LNCAP (cell line): ENCODE results near the gene DCC.

Experiments
- CTCF ChIP-seq: fragments of 450-650 bp; IDR thresholded peaks from 2 replicates; pipeline ENCODE4 v1.5.1; 2017; ENCODE audit warnings: mild to moderate bottlenecking

Gene DCC

GRCh38 chr18:52386306-52386705 is 46.3 kb downstream of the DCC start:
- no peak for TF ChIP-seq CTCF

GRCh38 chr18:52387175-52387574 is 47.2 kb downstream of the DCC start:
- TF ChIP-seq CTCF: no peak

- TF ChIP-seq CTCF: no peak
Measured at GRCh38 chr18:52391810-52392559, 52.0 kb downstream of the DCC start.

GRCh38 chr18:52394602-52395001 is 54.6 kb downstream of the DCC start:
- TF ChIP-seq CTCF: no peak

GRCh38 chr18:52395146-52395852 is 55.3 kb downstream of the DCC start:
- TF ChIP-seq CTCF: no peak

- no peak for TF ChIP-seq CTCF
Measured at GRCh38 chr18:52401236-52401635, 61.2 kb downstream of the DCC start.

GRCh38 chr18:52402814-52403213 is 62.8 kb downstream of the DCC start:
- no peak for TF ChIP-seq CTCF
